Measurements from ENCODE around the gene BBS9.

The BBS9 gene

GRCh38 chr7:33128631-33128989, 754 bp upstream of the BBS9 start:
- no peak for DNase-seq

GRCh38 chr7:33129806-33130153, 416 bp downstream of the BBS9 start:
- DNase-seq: no peak

GRCh38 chr7:33130184-33130583, 820 bp downstream of the BBS9 start:
- peak; percentile 10 for DNase-seq

GRCh38 chr7:33137103-33137502, 7.7 kb downstream of the BBS9 start:
- DNase-seq: no peak

GRCh38 chr7:33142585-33142984, 13.2 kb downstream of the BBS9 start:
- DNase-seq: no peak

GRCh38 chr7:33143996-33144718, 14.8 kb downstream of the BBS9 start:
- no peak for DNase-seq

- no peak for DNase-seq
These were observed 15.8 kb downstream of the BBS9 start for GRCh38 chr7:33145156-33145555.

- no peak for DNase-seq
These were observed 22.7 kb downstream of the BBS9 start for GRCh38 chr7:33152087-33152486.

- DNase-seq: no peak
These were observed 26.4 kb downstream of the BBS9 start for GRCh38 chr7:33155811-33156210.

GRCh38 chr7:33156441-33156840, 27.1 kb downstream of the BBS9 start:
- no peak for DNase-seq

GRCh38 chr7:33157311-33157710, 27.9 kb downstream of the BBS9 start:
- DNase-seq: no peak

- DNase-seq: no peak
These were observed 28.4 kb downstream of the BBS9 start for GRCh38 chr7:33157781-33158180.

- no peak for DNase-seq
These were observed 48.5 kb downstream of the BBS9 start for GRCh38 chr7:33177876-33178275.

- DNase-seq: no peak
These were observed 50.2 kb downstream of the BBS9 start for GRCh38 chr7:33179519-33179918.

GRCh38 chr7:33183504-33183903, 54.1 kb downstream of the BBS9 start:
- no peak for DNase-seq

GRCh38 chr7:33184828-33185227, 55.5 kb downstream of the BBS9 start:
- no peak for DNase-seq

GRCh38 chr7:33185786-33186185, 56.4 kb downstream of the BBS9 start:
- DNase-seq: peak; percentile 54

GRCh38 chr7:33186192-33186591, 56.8 kb downstream of the BBS9 start:
- DNase-seq: no peak

GRCh38 chr7:33190688-33191304, 61.4 kb downstream of the BBS9 start:
- DNase-seq: no peak

GRCh38 chr7:33191340-33191739, 62.0 kb downstream of the BBS9 start:
- no peak for DNase-seq

- DNase-seq: no peak
These were observed 63.4 kb downstream of the BBS9 start for GRCh38 chr7:33192695-33193291.

GRCh38 chr7:33193308-33193864, 64.0 kb downstream of the BBS9 start:
- no peak for DNase-seq

GRCh38 chr7:33195264-33195663, 65.9 kb downstream of the BBS9 start:
- no peak for DNase-seq

GRCh38 chr7:33196221-33196620, 66.9 kb downstream of the BBS9 start:
- DNase-seq: peak; percentile 14
